ENCODE measurements around the gene RNU4-1. TPM values are rescaled to one million over a fixed set of nuclear protein-coding genes. Genes with fewer than 3 reads are reported as not detected.

Gene RNU4-1
- total RNA-seq (1,000 to 10,000 TPM in 1 of 2 donors, under 1 TPM in 1; under 0.01 to 2,200 TPM), polyA plus RNA-seq (not detected)
- long read RNA-seq, donor 1: 0 reads
- long read RNA-seq, donor 2: 0 reads
- long read RNA-seq, donor 3: 0 reads
- long read RNA-seq, donor 4: 0 reads
- long read RNA-seq, donor 5: 0 reads

DNA sequence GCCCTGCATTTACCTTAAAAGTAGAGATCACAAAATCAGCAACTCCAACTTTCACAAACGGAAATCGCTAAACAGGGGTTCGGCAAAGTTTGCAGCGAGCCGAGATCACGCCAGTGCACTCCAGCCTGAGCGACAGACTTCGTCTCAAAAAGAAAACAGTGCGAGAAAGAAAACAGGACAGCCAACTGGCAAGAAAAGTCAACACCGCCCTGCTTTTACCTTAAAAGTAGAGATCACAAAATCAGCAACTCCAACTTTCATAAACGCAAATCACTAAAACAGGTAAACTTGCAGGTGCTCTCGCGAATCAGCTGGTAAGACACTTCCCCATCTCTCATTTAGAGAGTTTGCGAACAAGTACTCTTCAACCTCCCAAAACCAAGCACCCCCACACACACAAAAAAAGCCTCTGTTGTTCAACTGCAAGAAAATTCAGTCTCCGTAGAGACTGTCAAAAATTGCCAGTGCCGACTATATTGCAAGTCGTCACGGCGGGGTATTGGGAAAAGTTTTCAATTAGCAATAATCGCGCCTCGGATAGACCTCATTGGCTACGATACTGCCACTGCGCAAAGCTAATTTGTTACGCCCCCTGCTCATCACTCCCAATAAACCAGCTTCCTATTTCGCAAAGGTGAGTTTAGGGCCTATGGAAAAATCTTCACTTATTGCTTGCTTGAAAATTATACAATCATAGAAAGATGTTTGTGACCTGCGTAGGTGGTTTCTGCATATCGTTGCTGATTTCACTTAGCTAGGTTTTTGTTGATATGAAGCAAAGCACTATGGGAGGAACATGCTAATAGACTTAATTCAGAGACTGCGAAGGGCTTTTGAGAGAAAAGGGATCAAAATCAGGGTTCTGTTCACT, at the start of gene RNU4-1:
Gene RNU4-1 (minus strand): TSS at position 577 of the 871 bp plus-strand sequence.
- Histone ChIP-seq H3K9ac (ENCODE audit: insufficient read depth in 1 of 2, low read length in 2 of 2) (peak within 1 kb of the TSS; percentile 98 to 100), H3K27ac (ENCODE audit: low read depth in 1 of 2, low read length in 1 of 2) (peak within 1 kb of the TSS; percentile 97 to 98), H3K27me3 (ENCODE audit: control insufficient read depth in 3 of 3, insufficient read depth in 3 of 3, low read length in 2 of 3) (no peaks in the 10 kb centered on the region), H3K4me1 (ENCODE audit: control insufficient read depth in 5 of 5, insufficient read depth in 5 of 5, low read length in 5 of 5) (peaks cover 0 to 21% (median 0%) of the 10 kb centered on the region in 5 donors), H3K9me3 (ENCODE audit: control insufficient read depth in 4 of 4, insufficient read depth in 3 of 4, low read length in 3 of 4) (no peaks in the 10 kb centered on the region), H3K36me3 (ENCODE audit: control insufficient read depth in 4 of 4, insufficient read depth in 4 of 4, low read length in 4 of 4) (no peaks in the 10 kb centered on the region), H3K4me3 (peak within 1 kb of the TSS; percentile 45)
- peak; percentile 34 for ATAC-seq (ENCODE audit: insufficient read depth, low FRiP score)
- TF ChIP-seq, protein P1, sequence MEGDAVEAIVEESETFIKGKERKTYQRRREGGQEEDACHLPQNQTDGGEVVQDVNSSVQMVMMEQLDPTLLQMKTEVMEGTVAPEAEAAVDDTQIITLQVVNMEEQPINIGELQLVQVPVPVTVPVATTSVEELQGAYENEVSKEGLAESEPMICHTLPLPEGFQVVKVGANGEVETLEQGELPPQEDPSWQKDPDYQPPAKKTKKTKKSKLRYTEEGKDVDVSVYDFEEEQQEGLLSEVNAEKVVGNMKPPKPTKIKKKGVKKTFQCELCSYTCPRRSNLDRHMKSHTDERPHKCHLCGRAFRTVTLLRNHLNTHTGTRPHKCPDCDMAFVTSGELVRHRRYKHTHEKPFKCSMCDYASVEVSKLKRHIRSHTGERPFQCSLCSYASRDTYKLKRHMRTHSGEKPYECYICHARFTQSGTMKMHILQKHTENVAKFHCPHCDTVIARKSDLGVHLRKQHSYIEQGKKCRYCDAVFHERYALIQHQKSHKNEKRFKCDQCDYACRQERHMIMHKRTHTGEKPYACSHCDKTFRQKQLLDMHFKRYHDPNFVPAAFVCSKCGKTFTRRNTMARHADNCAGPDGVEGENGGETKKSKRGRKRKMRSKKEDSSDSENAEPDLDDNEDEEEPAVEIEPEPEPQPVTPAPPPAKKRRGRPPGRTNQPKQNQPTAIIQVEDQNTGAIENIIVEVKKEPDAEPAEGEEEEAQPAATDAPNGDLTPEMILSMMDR (IDR thresholded peaks at IDR 0.05; ENCODE audit: control extremely low read depth, extremely low read depth): no peak
- peak; percentile 86 to 97 (median 94) for DNase-seq
- 1% methylated on average over 29 of the region's 29 CpGs for WGBS, 2 donors

DNA sequence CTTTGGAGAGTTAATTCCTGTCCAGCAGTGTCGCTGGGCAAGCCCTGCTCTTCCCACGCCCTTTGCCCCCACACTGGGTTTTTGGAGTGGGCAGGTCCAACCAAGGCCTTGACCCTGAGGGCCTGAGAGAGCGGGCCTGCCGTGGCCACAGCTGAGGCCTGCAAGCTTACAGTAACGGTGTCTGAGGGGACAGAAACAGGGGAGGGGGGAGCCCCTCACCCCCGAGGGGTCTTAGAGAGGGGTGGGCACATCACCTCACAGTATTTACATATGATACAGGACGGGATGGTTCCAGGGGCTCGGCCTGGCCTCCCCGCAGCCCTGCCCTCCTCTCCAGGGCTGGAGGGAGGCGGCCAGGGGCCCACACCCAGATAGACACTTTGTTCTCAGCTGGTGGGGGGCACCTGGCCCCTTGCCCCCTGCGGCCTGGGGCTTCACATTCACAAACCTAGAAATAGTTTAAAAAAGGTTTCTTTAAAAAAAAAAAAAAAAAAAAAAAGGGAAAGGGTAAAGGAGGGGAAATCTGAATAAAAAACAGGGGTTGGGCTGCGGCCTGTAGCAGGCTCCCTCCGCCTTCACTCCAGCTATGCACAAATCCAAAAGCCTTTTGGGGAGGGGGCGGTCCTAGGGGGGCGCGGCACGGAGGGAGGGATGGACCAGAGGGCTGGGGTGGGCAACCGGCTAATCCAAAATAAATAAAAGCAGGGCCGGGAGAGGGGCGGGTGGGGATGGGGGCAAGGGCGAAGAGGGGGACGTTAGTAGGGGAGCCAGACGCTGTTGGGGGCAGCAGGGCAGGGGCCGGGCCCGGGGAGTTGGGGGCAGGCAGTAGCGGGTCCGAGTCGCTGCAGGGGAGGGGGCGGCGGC, 49.4 kb upstream of the RNU4-1 start:
- ATAC-seq (ENCODE audit: insufficient read depth, low FRiP score) (no peak), DNase-seq (peak in 1 of 3 donors; percentile 23)
- H3K9me3 ChIP-seq (ENCODE audit: control insufficient read depth in 4 of 4, insufficient read depth in 3 of 4, low read length in 3 of 4): peaks cover 0 to 3% (median under 1%) of the 10 kb centered on the region in 4 donors
- 70 to 77% methylated on average over 30 of the region's 30 CpGs for WGBS, 2 donors
- H3K4me1 ChIP-seq (ENCODE audit: control insufficient read depth in 5 of 5, insufficient read depth in 5 of 5, low read length in 5 of 5): no peaks in the 10 kb centered on the region
- TF ChIP-seq, protein P1 (IDR thresholded peaks at IDR 0.05; ENCODE audit: control extremely low read depth, extremely low read depth): no peak
- H3K4me3 ChIP-seq: no peak overlapping the region
- peaks cover 0 to 3% (median 1%) of the 10 kb centered on the region in 4 donors for H3K36me3 ChIP-seq (ENCODE audit: control insufficient read depth in 4 of 4, insufficient read depth in 4 of 4, low read length in 4 of 4)
- H3K27me3 ChIP-seq (ENCODE audit: control insufficient read depth in 3 of 3, insufficient read depth in 3 of 3, low read length in 2 of 3): no peaks in the 10 kb centered on the region
- no peak overlapping the region for H3K9ac ChIP-seq (ENCODE audit: insufficient read depth in 1 of 2, low read length in 2 of 2)
- no peak overlapping the region for H3K27ac ChIP-seq (ENCODE audit: low read depth in 1 of 2, low read length in 1 of 2)

DNA sequence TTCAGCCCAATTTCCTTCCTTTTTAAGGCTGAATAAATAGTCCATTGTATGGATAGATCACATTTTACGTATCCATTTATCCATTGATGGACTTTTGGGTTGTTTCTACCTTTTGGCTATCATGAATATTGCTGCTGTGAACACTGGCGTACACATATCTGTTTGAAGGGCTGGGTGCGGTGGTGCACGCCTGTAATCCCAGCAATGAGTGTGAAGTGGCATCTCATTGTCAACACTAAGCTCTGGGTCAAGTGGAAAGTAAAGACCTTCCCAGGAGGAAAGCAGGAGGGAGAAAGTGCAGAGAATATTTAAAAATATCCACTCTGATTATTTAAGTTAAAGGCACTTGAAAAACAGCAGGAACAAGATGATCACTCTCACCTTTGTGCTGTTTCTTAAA, 46.2 kb upstream of the RNU4-1 start:
- DNase-seq (no peak), ATAC-seq (ENCODE audit: insufficient read depth, low FRiP score) (no peak)
- Histone ChIP-seq H3K4me1 (ENCODE audit: control insufficient read depth in 5 of 5, insufficient read depth in 5 of 5, low read length in 5 of 5) (no peaks in the 10 kb centered on the region), H3K27ac (ENCODE audit: low read depth in 1 of 2, low read length in 1 of 2) (no peak overlapping the region), H3K27me3 (ENCODE audit: control insufficient read depth in 3 of 3, insufficient read depth in 3 of 3, low read length in 2 of 3) (no peaks in the 10 kb centered on the region), H3K4me3 (no peak overlapping the region), H3K36me3 (ENCODE audit: control insufficient read depth in 4 of 4, insufficient read depth in 4 of 4, low read length in 4 of 4) (no peaks in the 10 kb centered on the region), H3K9ac (ENCODE audit: insufficient read depth in 1 of 2, low read length in 2 of 2) (no peak overlapping the region), H3K9me3 (ENCODE audit: control insufficient read depth in 4 of 4, insufficient read depth in 3 of 4, low read length in 3 of 4) (peaks cover 0 to 3% (median under 1%) of the 10 kb centered on the region in 4 donors)
- TF ChIP-seq, protein P1 (IDR thresholded peaks at IDR 0.05; ENCODE audit: control extremely low read depth, extremely low read depth): no peak
- WGBS, 2 donors: 70 to 81% methylated on average over 4 of the region's 4 CpGs
